ENCODE data around the gene ANO1.

ANO1 gene

DNA sequence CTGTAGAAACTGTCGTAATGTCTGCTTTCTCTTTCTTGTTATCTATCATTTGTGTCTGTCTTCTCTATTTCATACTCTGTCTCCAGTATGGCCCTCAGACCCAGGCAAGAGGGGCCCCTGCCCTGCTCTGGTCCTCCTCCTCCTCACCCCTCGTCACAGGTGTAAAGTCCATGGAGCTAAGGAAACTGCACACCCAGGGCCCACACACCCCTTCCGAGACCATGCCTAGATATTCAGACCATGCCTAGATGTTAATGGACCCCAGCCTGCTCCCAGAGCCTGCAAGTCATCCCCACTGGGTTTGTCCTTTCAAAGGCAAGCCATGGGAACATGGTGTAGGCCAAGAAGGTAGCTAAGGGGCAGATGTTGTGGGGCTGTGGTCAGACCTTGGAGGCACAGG is 24.1 kb upstream of the ANO1 start:
- no peak for DNase-seq

DNA sequence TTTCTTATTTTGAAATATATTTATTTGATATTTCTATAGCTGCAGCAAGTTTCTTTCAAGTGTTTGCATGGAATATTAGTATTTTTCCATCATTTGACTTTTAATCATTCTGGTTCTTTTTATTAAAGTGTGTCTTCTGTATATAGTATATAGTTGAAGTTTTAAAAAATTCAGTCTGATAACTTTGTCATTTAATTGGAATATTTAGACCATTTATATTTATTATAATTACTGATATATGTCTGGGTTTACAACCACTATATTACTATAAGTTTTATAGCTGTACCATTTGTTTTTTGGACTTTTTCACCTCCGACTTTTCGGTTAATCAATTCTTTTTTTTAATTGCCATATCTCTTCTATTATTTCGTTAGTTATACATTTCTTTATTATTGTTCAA is 22.7 kb upstream of the ANO1 start:
- DNase-seq, result no peak

DNA sequence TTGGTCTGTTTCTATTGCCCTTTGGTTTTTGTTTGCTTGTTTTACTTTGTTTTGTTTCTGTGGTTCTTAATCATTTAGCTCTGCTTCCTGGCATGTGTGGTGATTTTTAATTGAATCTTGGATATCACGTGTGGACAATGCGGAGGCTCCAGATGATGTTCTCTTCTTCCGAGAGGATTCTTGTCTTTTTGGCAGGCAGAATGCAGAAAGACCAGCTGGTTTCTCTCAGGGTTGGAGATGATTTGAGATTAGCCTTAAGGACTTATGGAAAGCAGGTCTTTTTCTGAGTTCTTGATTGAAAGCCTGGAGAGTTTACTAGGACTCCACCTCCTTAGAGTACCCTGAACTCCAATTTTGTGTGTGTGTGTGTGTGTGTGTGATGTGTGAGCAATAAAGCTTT is 21.0 kb upstream of the ANO1 start:
- DNase-seq, result no peak

DNA sequence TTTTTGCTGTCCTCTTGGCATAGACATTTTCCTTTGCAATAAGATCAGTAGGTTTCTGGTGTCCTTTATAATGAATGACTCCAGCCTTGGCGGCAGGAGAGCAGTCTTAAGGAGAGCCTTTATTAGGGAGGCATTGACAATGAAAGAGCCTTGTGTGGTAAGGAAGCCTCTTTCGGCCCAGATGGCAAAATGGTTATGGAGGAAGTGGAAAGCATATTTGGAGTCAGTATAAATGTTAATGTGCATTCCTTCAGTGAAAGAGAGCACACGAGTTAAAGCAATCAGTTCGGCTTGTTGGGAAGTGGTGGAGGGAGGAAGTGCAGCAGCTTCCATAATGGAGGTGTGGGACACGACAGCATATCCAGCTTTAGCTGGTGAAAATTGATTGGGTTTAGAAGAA is 18.1 kb upstream of the ANO1 start:
- no peak for DNase-seq

DNA sequence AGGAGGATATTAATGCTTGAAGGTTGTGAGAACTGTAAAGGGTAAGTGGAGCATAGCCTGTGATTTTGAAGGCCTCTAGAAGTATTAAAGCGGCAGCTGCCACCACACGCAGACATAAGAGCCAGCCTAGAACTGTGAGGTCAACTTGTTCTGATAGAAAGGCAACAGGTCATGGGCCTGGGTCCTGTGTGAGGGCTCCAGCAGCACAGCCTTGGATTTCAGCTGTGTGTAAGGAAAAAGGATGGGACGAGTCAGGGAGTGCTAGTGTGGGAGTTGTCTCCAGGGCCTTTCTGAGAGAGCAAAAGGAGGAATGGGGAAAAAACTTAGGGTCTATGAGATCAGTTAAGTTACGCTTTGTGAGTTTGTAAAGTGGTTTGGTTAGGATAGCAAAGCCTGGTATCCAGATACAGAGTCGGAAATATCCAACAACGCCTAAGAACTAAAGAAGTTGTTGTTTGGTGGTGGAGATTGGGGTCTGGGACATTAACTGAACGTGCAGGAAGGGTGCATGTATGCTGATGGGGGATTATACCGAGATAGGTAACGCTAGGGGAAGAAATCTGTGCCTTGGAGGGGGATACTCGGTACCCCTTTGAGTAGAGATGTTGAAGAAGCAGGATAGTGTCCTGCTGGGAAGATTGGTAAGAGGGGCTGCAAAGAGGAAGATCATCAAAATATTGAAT is 17.4 kb upstream of the ANO1 start:
- no peak for DNase-seq

DNA sequence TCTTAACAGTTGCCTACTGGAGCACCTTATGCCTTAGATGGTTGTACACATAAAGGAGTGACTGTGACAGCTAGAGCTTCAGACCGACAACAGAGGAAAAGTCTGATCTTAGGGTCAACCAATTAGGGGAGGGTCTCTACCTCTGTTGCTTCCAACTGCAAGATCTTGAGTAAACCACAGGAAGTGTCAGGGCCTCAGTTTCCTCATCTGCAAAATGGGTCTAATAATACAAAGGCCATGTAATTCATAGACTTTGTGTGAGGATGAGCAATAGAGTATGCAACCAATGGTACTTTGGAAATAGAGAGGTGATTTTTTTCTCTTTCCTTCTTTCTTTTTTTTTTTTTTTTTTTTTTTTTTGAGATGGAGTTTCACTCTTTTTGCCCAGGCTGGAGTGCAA is 16.4 kb upstream of the ANO1 start:
- DNase-seq, result no peak

DNA sequence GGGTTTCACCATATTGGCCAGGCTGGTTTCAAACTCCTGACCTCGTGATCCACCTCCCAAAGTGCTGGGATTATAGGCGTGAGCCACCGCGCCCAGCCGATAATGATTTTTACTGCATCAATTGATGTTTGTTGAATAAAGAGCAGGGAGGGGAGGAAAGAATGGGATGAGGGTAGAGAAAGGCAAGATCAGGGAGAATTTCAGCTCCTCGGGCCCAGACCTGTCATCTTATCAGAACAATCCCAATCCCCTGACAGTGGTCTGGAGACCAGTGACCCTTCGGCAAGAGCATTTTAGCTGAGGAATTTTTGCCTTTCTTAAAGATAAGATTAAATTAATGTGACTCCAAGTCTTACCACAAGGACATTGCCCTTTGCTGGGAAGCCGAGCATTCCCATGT is 15.0 kb upstream of the ANO1 start:
- no peak for DNase-seq

DNA sequence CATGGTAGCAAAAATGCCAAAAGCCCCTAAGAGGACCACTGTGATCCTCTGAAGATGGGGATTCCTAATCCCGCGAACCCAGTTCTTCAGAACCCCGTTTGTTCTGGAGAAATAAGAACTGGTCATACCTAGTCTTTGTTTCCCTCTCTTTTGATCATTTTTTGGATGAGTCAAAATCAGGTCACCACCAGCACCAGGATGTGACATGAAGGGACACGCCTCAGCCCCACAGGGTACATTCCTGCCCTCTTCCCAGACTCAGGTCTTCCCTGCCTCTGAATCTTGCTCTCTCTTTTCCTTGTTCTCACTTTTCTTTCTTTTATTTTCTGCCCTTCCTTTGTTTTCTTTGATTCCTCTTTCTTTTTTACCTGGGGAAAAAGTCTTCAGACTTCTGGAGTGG is 14.6 kb upstream of the ANO1 start:
- DNase-seq, result no peak

DNA sequence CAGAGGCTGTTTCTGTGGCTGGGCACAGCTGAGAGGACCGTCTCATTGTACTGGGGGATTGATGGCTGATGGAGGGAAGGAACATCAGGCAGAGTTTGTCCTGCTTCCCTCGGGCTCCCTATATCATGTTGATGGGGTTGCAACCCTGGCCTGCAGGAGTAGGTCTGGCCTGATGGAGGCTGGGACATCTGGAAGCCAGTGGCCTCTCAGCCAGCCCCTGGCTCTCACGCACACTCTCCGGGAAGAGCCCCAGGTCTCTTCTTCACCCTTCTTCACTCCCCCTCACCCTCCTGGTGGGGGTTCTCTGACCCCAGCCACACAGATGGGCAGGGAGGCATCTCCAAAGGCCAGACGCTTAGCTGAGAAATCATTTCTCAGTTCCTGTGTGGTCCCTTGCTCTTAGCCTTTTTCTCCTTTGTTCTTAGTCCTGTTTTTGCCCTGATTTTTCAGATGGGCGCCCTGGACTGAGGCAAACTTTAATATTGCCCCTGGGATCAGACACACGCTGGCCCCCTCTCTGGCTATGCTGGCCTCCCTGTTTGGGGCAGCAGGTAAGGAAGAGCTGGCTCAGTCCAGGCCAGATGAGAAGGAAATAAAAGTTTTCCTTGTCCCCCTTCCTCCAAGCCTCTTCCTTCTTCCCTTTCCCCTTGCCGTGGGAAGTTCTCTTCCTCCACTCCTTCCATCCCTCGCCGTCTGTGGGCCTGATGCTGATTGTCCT is 13.9 kb upstream of the ANO1 start:
- DNase-seq, result no peak

DNA sequence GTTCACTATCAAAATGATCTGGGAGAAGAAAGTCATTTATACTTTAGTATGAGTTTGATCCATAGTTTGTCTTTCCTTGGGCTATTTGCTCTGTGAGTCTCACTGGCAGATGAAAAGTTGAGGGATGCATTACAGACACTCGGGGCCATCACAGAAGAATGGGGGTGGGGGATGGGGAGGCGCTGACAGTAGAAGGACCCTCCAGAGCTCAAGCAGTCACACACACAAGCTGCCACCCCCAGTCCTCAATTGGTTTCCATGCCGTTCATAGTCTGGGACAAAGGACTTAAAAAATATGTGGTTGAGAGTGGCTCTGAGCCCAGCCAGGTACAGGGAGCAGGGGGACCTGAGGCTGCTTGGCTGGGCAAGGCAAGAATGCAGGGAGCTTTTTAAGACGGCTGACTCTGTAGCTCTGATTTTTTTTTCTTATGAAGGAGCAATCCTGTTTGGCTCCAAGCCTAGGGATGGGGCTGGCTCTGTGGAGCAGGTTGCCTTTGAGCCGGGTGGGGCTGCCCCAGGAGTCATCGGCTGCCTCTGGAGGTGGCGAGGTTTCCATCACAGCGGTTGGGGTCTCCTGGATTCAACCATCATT is 13.3 kb upstream of the ANO1 start:
- no peak for DNase-seq

DNA sequence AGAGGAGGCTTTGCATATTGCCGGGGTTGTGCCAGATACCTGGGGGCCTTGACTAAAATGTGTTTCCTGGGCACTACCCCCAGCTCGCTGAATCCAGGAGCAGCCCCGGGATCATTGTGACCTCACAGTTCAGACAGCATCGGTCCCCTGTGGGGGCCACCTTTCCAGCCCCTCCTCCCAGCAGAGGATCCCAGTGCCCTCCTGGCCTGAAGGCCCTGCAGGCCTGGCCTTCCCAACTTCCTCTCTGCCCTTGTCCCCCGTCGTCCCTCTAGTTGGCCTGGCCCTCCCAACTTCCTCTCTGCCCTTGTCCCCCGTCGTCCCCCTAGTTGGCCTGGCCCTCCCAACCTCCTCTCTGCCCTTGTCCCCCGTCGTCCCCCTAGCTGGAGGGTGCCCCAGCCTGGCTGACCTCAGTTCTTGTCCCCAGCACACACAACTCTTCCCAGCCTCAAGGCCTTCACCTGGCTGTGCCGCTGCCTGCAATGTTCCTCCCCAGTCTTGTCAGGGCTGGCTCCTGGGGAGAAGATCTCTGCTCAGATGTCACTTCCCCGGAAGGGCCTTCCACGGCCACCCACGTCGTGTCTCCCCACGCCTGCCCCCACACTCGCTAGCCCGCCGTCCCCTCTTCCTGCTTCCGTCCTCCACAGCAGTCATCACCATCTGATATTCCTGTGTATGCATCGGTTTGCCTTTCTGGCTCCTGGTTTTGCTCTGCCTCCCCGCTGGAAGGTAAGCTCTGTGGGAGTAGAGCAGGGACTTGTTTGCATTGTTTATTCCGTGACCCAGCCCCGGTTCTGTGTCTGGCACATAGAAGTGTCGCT is 12.6 kb upstream of the ANO1 start:
- no peak for DNase-seq

DNA sequence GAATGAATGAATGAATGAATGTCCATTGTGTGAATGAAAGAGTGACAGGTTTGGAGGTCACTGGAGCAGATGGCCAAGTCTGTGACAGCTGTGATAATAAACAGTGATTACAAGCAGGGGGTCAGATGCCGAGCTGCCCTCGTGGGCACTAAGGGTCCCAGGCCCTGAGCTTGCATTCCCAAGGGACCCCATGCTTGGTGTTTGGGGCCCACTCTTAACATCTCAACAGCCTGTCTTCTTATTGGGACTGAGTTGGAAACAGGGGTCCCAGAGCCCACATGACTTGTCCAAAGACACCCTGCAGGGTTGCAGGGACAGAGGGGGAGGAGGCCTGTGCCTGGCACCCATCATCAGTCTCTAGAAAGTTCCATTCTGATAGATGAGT is 12.0 kb upstream of the ANO1 start:
- no peak for DNase-seq

DNA sequence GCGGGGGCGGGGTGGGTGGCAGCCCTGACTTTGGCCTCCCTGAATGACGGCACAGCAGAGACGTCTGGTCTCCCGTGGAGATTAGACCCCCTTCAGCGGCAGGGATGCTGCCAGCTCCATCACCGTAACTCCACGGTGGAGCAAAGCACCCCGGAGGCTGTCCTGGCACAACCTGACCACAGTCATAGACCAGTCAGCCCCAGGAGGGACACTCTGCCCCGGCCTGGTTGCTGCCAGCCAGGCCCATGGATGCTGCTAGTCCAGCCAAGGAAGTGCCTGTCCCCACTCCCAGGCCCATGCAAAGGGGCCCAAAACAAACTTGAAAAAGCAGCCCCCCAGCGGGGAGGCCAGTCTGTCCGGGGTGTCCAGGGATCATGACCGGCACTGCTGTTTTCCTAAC is 11.5 kb upstream of the ANO1 start:
- no peak for DNase-seq

DNA sequence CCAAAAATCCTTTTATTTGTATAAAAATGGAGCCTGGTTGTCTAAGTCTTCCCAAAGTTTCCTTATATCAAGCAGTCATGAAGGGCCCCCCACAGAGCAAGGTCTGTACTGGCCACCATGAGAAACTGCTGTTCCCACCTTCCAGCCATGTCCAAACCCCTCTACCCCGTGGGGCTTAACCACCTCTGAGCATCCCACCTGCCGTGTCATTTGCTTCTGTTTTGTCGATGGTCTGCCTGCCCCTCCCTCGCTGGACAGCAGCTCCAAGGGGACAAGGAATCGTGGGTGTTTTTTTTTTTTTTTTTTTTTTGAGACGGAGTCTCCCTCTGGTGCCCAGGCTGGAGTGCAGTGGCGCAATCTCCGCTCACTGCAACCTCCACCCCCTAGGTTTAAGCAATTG is 11.1 kb upstream of the ANO1 start:
- DNase-seq, result no peak

DNA sequence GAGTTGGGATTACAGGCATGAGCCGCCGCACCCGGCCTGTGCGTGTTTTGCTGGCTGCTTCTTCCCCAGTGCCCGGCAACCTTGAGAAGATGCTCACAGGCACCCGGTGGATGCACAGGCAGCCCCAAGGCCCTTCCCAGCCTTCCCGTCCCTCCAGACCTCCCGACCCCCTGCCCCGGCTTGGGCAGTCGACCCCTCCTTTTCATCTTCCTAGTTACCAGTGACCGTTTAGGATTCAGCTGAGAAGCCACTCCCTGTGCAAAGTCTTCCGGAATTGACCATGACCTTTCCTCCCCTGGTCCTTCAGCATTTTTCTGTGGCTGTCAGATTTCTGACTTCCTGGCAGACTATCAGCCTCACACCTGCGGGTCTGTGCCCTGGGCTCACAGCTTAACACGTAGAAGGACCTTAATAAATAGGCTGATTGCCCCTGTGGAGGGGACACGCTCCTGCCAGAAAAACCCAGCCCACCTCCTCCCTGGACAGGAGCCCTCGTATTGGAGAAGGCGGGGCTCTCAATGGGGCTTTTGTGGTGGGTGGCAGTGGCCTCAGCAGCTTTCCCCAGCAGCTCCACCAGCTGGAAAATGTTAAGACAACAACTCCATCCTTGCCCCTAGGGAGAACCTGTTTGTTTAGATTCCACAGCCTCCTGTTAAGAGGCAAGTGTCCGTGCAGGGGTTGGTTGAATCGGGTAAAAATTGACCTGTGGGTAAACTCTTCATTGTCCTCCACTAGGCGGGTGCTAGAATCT is 10.4 kb upstream of the ANO1 start:
- DNase-seq, result peak; percentile 57

DNA sequence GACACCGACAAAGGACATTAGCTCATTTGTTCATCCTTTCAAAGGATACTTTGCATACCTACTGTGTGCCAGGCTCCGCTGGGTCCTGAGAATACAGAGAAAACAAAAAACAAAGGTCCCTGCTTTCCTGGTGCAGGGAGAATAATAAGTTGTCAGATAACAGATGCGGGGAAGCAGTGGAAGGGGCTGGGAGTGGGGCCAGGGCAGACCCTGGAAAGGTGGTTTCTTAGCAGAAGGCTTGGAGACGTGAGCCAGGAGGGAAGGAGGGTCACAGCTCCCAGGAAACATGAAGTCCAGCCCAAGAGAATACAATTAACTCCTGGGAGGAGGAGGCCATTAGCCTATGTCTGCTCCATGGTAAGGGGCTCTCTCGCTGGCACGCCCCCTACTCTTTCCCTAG is 9.8 kb upstream of the ANO1 start:
- no peak for DNase-seq

DNA sequence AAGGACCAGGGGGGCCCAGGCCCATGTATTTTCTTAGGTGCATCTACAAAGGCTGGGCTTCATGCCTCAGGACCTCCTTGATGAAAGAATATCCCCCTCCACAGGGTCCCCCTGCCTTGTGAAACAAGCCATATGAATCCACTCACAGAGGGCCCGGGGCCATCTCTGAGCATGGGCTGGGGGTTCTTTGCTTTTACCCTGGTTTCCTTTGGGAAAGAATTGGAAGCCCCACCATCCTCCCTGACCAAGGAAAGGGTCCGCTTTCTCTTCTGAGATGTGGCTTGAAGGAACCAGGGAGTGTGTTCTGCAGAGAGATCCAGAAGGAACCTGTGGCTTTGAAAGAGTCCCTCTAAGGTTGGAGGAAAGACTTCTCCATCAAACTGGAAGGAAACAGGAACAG is 9.2 kb upstream of the ANO1 start:
- no peak for DNase-seq

DNA sequence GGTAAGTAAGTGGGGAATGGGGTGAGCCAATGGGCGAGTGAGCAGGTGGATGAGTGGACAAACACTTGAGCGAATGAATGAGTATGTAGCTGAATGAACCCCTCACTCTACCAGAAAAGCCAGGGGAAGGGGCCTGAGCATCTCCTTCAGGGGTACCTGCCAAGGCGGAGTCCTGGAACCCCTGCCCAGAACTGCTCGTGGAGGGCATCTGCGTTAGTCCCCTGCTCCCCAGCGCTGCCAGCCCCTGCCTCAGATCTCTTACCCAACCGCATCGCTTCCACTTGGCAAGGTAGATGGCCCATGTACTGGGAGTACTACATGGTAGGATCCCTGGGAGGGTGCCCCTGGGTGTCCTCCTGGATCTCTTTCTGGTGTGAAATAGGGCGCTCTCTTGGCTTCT is 7.4 kb upstream of the ANO1 start:
- no peak for DNase-seq

DNA sequence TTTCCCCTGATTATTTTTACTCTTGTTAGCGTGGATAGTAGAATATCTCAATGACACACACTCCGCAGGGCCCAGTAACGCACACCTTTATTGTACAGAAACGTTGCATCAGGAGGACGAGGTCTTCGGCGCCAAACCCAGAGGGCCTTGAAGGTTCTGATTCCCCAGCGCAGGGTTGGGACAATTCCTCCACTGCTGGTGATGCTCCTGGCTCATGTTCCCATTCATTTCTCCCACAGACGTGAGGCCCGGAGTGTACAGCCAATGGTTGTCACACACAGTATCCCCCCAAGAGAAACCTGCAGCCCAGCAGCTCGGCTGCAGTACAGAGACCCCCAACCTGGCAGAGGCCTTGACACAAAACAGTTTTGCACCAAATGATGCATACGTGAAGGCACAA is 6.1 kb upstream of the ANO1 start:
- DNase-seq, result no peak

DNA sequence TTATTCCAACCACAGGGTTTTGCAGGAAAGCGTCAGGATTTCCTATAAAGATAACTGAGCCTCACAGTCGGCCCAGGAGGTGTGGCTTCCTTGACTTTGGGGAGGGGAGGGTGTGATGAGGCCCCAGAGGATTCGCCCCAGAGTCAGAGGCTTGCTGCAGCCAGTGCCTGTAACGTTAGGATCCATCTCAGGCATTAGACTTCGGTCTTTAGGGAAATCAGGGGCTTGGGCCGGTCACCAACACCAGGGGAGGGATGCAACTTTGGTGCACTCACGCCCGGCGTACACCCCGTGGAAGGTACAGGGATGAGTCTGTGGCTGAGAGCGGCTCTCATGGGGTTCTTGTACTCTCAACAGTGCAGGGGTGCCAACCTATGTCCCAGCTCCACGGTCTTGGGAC is 5.7 kb upstream of the ANO1 start:
- no peak for DNase-seq

DNA sequence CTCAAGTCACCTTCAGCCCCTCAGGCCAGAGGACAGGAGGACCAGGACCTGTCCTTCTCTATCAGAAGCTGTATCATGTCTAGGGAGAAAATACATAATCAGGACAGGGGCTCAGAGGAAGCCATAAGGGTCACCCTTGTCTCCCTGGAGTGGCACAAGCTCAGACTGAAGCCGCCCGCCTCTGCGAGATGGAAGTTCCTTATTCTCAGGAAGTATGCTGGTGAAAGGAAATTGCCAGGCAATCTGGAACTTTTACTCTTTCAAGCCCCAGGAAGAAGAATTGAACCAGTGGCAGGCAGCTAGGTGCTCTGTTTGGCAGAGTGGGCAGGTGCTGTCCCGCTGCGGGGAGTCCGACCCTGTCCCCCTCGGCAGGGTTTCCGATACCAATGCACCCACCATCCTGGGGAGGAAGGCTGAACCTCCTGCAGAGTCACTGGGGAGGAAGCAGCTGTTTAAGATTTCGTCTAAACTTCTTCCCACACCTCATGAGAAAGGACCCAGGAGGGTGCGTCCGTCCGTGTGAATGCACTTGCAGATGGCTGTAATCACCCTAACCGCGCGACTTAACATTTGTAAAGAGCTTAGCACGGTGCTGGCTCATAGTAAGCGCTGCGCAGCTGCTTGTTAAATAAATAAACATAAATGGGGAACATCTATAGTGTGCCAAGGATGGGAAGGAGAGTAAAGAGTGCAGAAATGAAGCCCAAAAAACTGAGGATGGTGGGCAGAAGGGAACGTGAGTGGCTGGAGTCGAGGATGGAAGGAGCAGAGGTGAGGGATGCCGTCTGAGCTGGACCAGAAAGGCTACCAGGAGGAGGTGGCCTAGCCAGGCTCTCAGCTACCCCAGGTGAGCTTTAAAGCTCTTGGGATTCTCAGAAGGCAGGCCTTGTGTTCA is 5.0 kb upstream of the ANO1 start:
- no peak for DNase-seq

DNA sequence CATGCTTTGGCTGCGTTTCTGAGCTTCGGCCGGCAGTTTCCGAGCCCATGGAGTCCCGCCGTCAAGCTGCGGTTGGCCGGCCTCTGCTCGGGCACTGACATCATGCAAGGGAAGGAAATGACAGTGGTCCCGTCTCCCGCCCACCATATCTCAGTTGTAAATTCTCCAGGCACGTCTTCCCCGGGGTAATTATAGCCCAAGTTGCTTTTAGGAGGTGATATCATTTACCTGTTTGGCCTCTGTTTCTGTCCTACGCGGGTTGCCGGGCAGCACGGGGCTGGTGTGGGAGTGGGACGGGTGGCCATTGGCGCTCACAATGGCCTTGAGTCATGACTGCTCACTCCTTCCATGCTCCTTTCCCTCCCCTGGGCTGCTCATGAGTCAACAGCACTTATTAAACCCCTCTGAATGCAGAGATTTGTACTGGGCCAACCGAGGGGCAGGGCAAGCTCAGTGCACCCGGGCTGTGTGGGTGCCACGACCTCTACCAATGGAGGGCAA is 4.2 kb upstream of the ANO1 start:
- no peak for DNase-seq
